Measurements from ENCODE around the gene NATD1. TPM values are rescaled to one million over a fixed set of nuclear protein-coding genes. Genes with fewer than 3 reads are reported as not detected.

Gene NATD1
- total RNA-seq, 2 experiments from 2014 or later: 2.1 to 2.5 TPM

DNA sequence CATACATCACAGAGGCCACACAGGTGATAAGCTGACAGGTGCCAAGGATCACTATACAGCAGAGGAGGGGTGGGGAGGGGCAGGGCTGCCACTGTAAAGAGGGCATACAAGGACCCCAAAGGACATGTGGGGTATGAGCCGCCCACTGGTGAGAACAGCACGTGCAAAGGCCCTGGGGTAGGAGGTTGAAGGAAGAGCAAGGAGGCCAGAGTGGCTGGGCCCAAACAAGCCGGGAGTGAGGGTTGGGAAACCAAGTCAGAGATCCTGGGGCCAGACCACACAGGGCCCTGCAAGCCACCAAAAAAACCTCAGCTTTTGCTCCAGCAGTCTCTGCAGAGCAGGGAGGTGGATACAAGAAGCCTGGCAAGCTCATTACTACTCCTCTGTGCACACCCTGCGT lies 6.5 kb downstream of the NATD1 start:
- intact Hi-C loops (cut with micrococcal nuclease): no loop called here
- H3K4me1 Mint-ChIP-seq (ENCODE audit: low read depth): peaks cover 8% of the 10 kb centered on the region
- H3K27ac Mint-ChIP-seq: no peak overlapping the region
- no peak overlapping the region for H3K4me3 Mint-ChIP-seq
- H3K27me3 Mint-ChIP-seq (ENCODE audit: low read depth): no peaks in the 10 kb centered on the region
- no peak for DNase-seq
- no peaks in the 10 kb centered on the region for H3K9me3 Mint-ChIP-seq
- CTCF ChIA-PET: interaction anchor here (0.6 kb wide), 1 partner anchor 18 kb away, joined by 8 read pairs; no protein-coding TSS in a partner anchor
- no peaks in the 10 kb centered on the region for H3K36me3 Mint-ChIP-seq (ENCODE audit: low read depth)

DNA sequence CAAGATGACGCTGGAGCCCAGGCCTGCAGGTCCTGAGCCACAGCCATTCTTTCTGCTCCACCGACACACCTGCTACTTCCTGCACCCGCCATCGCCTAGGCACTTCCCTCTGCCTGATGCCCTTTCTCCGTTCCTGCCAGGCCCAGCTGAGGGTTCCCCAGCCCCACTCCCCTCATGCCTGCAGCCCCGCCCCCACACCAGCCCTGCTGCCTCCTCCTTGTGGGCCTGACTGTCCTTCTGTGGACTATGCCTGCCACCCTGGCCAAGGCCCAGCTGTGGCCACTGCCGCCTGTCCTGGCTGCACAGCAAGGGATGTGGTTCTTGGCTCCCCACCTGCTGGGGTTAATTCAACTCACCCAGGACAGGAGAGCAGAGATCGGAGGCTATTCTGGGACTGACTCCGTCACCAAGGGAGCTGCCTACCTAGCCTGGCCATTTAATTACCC lies 7.5 kb downstream of the NATD1 start:
- intact Hi-C loops (cut with micrococcal nuclease): no loop called here
- H3K27ac Mint-ChIP-seq: no peak overlapping the region
- DNase-seq: no peak
- CTCF ChIA-PET: no interaction called here
- no peak overlapping the region for H3K4me3 Mint-ChIP-seq
- H3K27me3 Mint-ChIP-seq (ENCODE audit: low read depth): no peaks in the 10 kb centered on the region
- H3K9me3 Mint-ChIP-seq: no peaks in the 10 kb centered on the region
- H3K36me3 Mint-ChIP-seq (ENCODE audit: low read depth): no peaks in the 10 kb centered on the region
- H3K4me1 Mint-ChIP-seq (ENCODE audit: low read depth): peaks cover 4% of the 10 kb centered on the region

DNA sequence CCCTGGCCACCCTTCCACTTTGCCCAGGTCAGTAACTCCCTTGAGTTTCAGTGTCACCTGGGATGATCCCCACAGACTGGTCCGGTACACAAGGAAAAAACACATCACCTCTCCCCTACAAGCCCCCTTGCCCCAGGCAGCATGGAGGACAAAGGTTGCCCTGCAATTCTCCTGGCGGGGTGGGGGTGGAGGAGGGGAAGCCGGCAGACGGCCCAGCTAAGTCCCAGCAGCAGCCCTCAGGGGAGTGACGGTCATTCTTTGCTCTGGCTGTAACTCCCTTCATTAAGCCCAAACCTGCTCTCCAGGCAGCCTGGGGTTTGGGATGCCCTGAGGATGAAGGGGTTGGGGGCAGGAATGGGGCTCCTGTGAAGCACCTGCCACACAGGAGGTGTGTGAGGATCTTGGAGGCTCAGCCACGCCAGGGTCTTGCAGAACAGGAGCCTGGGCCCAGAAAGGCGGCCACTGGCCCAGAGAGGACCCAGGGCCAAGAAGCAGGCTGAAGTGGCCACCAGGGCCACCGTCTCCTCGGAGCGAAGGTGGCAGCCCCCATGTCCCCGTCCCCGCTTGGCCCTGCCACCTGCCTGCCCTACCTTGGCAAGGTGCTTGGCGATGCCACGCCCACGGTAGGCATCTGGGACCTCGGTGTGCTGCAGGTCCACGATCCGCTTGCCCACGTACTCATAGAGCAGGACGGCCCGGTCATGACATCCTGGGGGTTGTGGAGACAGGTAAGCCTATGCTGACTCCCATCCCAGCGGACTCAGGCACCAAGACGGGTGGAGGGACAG lies 9.5 kb downstream of the NATD1 start:
- Mint-ChIP-seq H3K9me3 (no peaks in the 10 kb centered on the region), H3K4me1 (ENCODE audit: low read depth) (peaks cover 4% of the 10 kb centered on the region), H3K4me3 (no peak overlapping the region), H3K36me3 (ENCODE audit: low read depth) (no peaks in the 10 kb centered on the region), H3K27ac (no peak overlapping the region), H3K27me3 (ENCODE audit: low read depth) (no peaks in the 10 kb centered on the region)
- no peak for DNase-seq
- CTCF ChIA-PET: no interaction called here
- intact Hi-C loops (cut with micrococcal nuclease): no loop called here

DNA sequence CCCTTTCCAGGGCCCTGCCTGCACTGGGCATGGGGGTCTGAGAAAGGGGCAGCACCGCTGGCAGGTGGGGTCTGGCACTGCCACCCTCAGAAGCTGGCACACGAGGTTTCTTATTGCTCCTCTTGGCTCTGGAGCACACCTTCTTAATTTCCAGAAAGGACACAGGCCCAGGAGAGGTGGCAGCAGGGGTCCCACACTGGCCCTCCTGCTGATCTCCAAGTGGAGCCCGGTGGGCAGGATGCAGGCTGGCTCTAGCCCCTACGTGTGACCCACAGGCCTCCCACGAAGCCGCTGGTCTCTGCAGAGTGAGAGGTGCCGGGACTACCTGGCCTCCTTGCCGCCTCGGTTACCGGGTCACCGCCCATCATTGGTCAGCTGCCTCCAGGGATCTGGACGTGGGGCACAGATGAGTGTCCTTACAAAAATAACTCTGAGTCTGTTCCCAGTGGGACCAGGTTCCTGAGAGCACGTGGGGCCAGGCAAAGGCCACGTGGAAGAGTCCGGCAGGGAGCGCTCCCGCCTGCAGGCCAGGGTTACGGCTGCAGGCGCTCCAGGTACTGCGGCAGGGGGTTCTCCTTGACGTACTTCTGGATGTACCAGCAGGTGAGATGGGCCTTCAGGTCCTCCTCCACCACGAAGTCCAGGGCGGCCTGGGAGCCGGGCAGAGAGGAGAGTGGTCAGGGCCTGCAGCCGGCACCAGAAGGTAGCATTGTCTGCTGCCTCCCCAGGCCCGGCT lies 10.3 kb downstream of the NATD1 start:
- H3K27me3 Mint-ChIP-seq (ENCODE audit: low read depth): no peaks in the 10 kb centered on the region

DNA sequence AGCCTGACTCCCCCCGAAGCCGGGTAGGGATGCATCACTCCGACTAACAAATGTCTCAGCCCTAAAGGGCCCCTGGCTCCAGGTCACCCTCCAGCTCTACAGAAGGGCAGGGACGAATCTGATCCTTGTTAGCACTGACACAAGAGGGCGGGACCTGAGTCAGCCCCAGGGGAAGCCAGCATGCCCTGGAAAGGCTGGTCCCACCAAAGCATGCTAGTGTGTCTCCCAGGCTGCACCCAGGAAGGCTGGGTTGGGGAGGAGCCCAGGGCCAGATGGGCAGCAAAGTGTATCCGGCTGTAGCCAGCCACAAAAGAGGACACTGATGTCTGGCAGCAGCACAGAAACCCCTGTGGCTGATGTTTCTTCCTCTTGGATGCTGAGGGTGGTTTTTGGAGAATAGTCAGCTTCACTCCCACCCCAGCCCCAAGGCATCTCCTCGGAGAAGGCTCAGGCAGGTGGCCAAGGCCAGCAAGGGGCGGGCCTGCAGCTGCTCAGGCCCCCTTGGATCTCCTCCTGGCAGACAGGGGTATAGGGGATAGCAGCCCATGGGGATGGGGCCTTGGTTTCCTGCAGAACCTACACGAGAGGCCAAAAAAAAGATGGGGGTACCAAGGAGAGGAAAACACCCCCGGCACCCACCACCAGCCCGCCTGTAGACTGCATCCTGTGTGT lies 11.0 kb downstream of the NATD1 start:
- Mint-ChIP-seq H3K9me3 (no peaks in the 10 kb centered on the region), H3K4me3 (no peak overlapping the region), H3K4me1 (ENCODE audit: low read depth) (peaks cover 4% of the 10 kb centered on the region), H3K27ac (no peak overlapping the region), H3K27me3 (ENCODE audit: low read depth) (no peaks in the 10 kb centered on the region), H3K36me3 (ENCODE audit: low read depth) (no peaks in the 10 kb centered on the region)
- intact Hi-C loops (cut with micrococcal nuclease): no loop called here
- no peak for DNase-seq
- CTCF ChIA-PET: no interaction called here

More for the DNA sequence above, 10.3 kb downstream of the NATD1 start:
- Mint-ChIP-seq H3K27ac (no peak overlapping the region), H3K36me3 (ENCODE audit: low read depth) (no peaks in the 10 kb centered on the region), H3K9me3 (no peaks in the 10 kb centered on the region), H3K4me3 (no peak overlapping the region), H3K4me1 (ENCODE audit: low read depth) (peaks cover 4% of the 10 kb centered on the region)
- no peak for DNase-seq
- intact Hi-C loops (cut with micrococcal nuclease): no loop called here
- CTCF ChIA-PET: no interaction called here

DNA sequence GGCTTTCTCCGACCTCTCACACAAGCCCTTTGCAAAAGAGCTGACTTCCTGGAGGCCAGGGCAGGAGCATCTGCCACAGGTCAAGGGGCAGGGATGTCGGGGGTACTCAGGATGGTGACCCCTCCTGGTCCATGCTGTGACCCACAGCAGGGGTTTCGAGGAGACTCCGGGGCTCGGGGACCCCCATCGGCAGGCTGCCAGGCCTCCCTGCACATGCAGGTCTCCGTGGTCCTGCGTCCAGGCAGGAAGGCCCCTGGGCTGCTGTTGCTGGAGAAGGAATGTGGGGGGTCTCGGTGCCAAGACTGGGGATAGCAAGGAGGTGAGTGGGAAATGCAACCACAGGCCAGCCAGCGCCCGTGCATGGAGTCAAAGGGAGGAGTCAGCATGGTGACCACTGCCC lies 11.6 kb downstream of the NATD1 start:
- Mint-ChIP-seq H3K4me1 (ENCODE audit: low read depth) (peaks cover 4% of the 10 kb centered on the region), H3K4me3 (no peak overlapping the region), H3K27ac (no peak overlapping the region), H3K36me3 (ENCODE audit: low read depth) (no peaks in the 10 kb centered on the region), H3K27me3 (ENCODE audit: low read depth) (no peaks in the 10 kb centered on the region), H3K9me3 (no peaks in the 10 kb centered on the region)
- intact Hi-C loops (cut with micrococcal nuclease): no loop called here
- CTCF ChIA-PET: no interaction called here
- no peak for DNase-seq

DNA sequence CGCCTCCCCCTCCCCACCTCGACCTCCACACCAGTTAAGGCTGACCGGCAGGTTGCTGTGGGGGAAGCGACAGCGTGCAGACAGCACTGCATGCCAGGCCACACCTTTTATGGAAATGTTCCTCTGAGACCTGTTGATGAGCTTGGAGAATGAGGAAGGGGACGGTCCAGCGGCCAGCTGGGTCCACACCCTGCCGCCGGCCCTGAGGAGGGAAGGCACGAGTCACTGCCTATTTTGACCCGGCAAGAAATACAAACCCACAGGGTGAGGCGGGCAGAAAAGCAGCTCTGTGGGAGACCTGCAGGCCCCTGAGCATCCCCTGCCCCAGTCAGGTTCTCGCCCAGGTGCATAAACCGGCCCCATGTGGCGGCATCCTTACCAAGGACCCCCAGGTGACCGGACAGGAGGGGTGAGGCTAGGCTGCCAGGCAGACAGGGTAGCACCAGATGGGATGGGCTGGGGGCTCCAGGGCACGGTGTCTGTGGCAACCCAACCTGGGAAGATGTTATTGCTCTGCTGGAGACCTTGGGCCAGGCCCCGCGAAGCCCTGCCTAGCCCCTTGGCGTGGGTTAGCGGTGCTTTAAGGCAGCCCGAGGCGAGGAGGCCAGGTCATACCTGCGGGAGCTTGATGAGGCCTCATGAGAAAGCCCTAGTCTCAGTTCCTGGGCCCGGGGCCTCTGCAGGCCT lies 12.7 kb downstream of the NATD1 start:
- Mint-ChIP-seq H3K27me3 (ENCODE audit: low read depth) (no peaks in the 10 kb centered on the region), H3K9me3 (no peaks in the 10 kb centered on the region), H3K27ac (no peak overlapping the region), H3K4me1 (ENCODE audit: low read depth) (no peaks in the 10 kb centered on the region), H3K36me3 (ENCODE audit: low read depth) (no peaks in the 10 kb centered on the region), H3K4me3 (no peak overlapping the region)
- CTCF ChIA-PET: no interaction called here
- no peak for DNase-seq
- intact Hi-C loops (cut with micrococcal nuclease): no loop called here

DNA sequence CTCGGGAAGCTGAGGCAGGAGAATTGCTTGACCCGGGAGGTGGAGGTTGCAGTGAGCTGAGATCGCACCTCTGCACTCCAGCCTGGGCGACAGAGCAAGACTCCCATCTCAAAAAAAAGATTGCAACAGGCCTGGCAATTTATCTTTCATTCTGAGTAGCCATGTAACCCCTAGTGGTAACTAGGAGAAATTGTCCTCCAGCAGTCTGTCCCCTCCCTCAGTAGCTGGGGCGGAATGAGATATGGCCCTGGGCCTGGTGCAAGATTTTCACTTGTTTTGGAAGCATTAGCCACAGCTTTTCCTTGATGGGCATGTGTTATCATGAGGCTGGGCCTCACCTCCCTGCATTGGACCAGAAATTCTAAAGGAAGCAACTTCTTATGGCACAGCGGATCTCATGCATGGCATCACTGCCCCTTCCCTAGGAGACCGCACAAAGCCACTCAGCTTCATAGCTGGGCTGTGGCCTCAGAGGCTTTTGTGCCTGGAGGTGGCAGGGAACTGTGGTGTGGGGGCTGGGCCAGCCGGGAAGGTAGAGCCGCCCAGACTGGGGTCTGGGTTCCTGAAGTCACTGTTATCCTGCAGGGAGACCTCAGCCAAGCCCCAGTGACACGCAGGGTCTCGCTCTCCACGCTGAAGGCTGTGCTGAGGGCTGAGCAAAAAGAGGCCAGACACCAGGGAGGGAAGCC lies 13.4 kb downstream of the NATD1 start:
- H3K27me3 Mint-ChIP-seq (ENCODE audit: low read depth): no peaks in the 10 kb centered on the region
- no peak overlapping the region for H3K27ac Mint-ChIP-seq
- CTCF ChIA-PET: no interaction called here
- DNase-seq: no peak
- H3K36me3 Mint-ChIP-seq (ENCODE audit: low read depth): no peaks in the 10 kb centered on the region
- no peak overlapping the region for H3K4me3 Mint-ChIP-seq
- H3K4me1 Mint-ChIP-seq (ENCODE audit: low read depth): no peaks in the 10 kb centered on the region
- intact Hi-C loops (cut with micrococcal nuclease): no loop called here
- no peaks in the 10 kb centered on the region for H3K9me3 Mint-ChIP-seq

DNA sequence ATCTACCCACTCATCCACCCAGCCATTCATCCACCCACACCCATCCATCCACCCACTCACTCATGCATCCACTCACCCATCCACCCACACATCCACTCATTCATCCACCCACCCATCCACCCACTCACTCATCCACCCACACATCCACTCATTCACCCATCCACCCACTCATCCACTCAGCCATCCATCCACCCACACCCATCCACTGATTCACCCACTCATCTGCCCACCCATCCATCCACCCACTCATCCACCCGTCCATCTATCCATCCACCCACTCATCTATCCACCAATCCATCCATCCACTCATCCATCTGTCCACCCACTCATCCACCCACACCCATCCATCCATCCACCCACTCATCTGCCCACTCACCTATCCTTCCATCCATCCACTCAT lies 17.3 kb downstream of the NATD1 start:
- no peaks in the 10 kb centered on the region for H3K4me1 Mint-ChIP-seq (ENCODE audit: low read depth)
- no peak overlapping the region for H3K4me3 Mint-ChIP-seq
- no peak for DNase-seq
- CTCF ChIA-PET: no interaction called here
- intact Hi-C loops (cut with micrococcal nuclease): no loop called here
- peaks cover 7% of the 10 kb centered on the region for H3K9me3 Mint-ChIP-seq
- no peak overlapping the region for H3K27ac Mint-ChIP-seq
- H3K27me3 Mint-ChIP-seq (ENCODE audit: low read depth): no peaks in the 10 kb centered on the region
- peaks cover 7% of the 10 kb centered on the region for H3K36me3 Mint-ChIP-seq (ENCODE audit: low read depth)

DNA sequence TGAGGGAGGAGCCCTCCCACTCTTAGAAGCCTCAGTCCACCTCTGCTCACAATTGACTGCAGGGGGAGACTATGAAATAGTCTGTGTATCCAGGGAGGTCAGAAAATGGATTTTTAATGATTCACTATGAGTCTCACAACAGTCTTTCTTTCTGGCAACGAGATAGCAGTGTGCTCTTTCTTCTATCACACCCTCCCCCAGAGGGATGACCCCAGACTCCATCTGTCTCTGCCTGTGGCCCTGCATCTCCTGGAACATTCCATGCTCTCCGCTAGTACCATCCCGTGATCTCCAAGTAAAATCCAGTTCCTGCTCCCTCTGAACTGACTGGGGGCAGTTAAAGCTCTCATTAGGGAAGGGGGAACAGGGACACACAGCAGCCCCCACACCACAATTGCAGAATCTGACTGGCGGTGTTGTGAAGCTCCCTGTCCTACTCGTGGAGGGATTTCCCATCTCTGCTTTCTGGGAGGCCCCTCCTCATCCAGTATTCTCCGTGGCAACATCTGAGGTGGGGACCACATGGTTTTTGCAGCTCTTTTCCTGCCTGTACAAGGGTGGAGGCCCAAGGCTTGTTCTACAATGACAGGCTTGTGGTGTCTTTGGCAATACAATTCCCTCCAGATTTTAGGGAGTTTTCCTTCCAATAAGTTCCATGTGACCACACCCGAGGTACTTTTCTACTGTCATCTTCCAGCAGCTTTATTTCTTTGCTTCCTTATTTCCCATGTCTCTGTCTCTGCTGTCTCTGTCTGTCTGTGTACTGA lies 19.4 kb downstream of the NATD1 start:
- H3K4me1 Mint-ChIP-seq (ENCODE audit: low read depth): no peaks in the 10 kb centered on the region
- intact Hi-C loops (cut with micrococcal nuclease): no loop called here
- H3K27me3 Mint-ChIP-seq (ENCODE audit: low read depth): no peaks in the 10 kb centered on the region
- CTCF ChIA-PET: no interaction called here
- no peak overlapping the region for H3K27ac Mint-ChIP-seq
- DNase-seq: no peak
- peaks cover 7% of the 10 kb centered on the region for H3K36me3 Mint-ChIP-seq (ENCODE audit: low read depth)
- H3K9me3 Mint-ChIP-seq: peaks cover 7% of the 10 kb centered on the region
- no peak overlapping the region for H3K4me3 Mint-ChIP-seq

DNA sequence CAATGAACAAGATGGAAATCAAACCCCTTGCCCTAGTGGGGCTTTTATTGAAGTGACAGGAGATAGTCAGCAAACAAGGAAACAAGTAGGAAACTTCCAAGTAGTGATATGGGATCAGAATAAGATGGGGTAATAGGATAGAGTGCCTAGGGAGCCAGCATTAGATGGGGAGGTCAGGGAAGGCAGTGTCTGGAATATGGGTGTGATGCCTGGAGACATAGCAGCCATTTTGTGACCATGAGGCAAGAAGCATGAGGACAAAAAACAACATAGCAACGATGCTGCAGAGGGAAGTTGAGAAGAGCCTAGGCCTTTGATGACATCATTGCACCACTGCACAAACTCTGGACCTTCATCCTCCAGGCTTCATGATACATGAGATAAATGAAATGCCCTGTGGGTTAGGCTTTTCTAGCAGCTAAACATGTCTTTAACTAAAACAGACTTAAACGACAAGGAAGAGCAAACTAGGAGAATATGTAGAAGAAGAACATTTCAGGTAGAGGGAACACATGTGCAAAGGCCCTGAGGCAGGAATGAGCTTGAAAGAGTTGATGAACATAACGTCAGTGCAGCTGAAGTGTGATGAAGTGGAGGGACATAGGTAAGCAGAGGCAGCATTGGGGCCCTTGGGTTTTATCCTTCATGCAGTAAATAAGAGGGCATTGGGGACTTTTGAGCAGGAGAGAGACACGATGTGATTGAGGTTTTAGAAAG lies 21.0 kb downstream of the NATD1 start:
- Mint-ChIP-seq H3K27ac (no peak overlapping the region), H3K4me1 (ENCODE audit: low read depth) (no peaks in the 10 kb centered on the region), H3K36me3 (ENCODE audit: low read depth) (peaks cover 7% of the 10 kb centered on the region), H3K27me3 (ENCODE audit: low read depth) (no peaks in the 10 kb centered on the region), H3K4me3 (no peak overlapping the region), H3K9me3 (peaks cover 7% of the 10 kb centered on the region)
- CTCF ChIA-PET: interaction anchor here (1.0 kb wide), 1 partner anchor 113 kb away, joined by 3 read pairs; no protein-coding TSS in a partner anchor
- DNase-seq: no peak
- intact Hi-C loops (cut with micrococcal nuclease): no loop called here

Data from activated naive CD4-positive, alpha-beta T cell treated with anti-CD3 and anti-CD28 coated beads for 36 hours (primary cell).